Upper lobe of right lung (tissue), 1 donor: ENCODE results near the gene COQ8B. TPM values are rescaled to one million over a fixed set of nuclear protein-coding genes. Genes with fewer than 3 reads are reported as not detected.
A peak's percentile ranks its signal among the peaks of the same experiment; 100 is the strongest.
"Not testable (repeated sequence)": the region's sequence is repeated elsewhere in the genome, so short reads cannot be mapped to it uniquely, and the experiment has no call there.

ENCODE experiments used
- ATAC-seq: fragments of 200-7000 bp; cut with Tn5 transposase; one replicate; pipeline ENCODE4 v1.9.1; 2020; ENCODE audit warnings: mild to moderate bottlenecking, moderate library complexity
- DNase-seq: peaks from one replicate; pipeline ENCODE4 v3.0.0-alpha.2; 2020
- H3K27ac ChIP-seq: fragments of 200-600 bp; one replicate; pipeline ENCODE4 v1.8.0; 2022
- H3K27me3 ChIP-seq: fragments of 200-600 bp; one replicate; pipeline ENCODE4 v1.8.0; 2022; ENCODE audit warnings: mild to moderate bottlenecking
- H3K36me3 ChIP-seq: fragments of 200-600 bp; one replicate; pipeline ENCODE4 v1.8.0; 2022
- H3K4me1 ChIP-seq: fragments of 200-600 bp; one replicate; pipeline ENCODE4 v1.8.0; 2022
- H3K4me3 ChIP-seq: fragments of 200-600 bp; one replicate; pipeline ENCODE4 v1.8.0; 2022; ENCODE audit warnings: mild to moderate bottlenecking
- H3K9me3 ChIP-seq: fragments of 200-600 bp; one replicate; pipeline ENCODE4 v1.8.0; 2022
- intact Hi-C: fragments of 100-400 bp; cut with DNase I; formaldehyde crosslinking; loops from one replicate; pipeline ENCODE4 v1.11.0; 2022
- total RNA-seq: library from RNA; stranded (reverse); fragmentation: NEBNext Ultra II Directional; extraction: Animal tissue kit (Norgen Biotek cat#: 25700); gene quantifications from one replicate; pipeline ENCODE4 v1.2.1, GENCODE V29; 2021
- TF ChIP-seq, protein P1 (sequence below): fragments of 200-600 bp; IDR thresholded peaks from one replicate; pipeline ENCODE4 v1.8.0; 2022; ENCODE audit warnings: antibody characterized with exemption
- donor health status: DM: no; HTN: yes; CAD: no; lungs with severe emphysema.

COQ8B gene
- total RNA-seq, 1 donor from 2014 or later, result 43.6 TPM

DNA sequence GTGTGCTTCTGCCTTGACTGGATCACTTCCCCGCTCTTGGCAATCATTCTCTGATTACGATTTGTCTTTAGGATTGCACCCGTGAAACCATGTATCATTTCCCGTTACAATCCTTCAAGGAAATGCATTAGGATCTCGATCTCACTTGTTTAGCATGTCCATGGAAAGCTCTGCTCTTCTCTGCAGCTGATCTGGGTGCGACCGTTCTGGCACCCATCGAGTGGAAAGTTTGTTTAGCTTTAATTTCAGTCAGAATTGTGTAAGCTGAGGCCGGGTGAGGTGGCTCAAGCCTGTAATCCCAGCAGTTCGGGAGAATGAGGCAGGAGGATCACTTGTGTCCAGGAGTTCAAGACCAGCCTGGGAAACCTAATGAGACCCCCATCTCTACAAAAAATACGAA lies 57.1 kb downstream of the COQ8B start:
- no peaks in the 10 kb centered on the region for H3K36me3 ChIP-seq
- H3K9me3 ChIP-seq, result no peaks in the 10 kb centered on the region
- peaks cover 7% of the 10 kb centered on the region for H3K4me1 ChIP-seq
- TF ChIP-seq, protein P1, sequence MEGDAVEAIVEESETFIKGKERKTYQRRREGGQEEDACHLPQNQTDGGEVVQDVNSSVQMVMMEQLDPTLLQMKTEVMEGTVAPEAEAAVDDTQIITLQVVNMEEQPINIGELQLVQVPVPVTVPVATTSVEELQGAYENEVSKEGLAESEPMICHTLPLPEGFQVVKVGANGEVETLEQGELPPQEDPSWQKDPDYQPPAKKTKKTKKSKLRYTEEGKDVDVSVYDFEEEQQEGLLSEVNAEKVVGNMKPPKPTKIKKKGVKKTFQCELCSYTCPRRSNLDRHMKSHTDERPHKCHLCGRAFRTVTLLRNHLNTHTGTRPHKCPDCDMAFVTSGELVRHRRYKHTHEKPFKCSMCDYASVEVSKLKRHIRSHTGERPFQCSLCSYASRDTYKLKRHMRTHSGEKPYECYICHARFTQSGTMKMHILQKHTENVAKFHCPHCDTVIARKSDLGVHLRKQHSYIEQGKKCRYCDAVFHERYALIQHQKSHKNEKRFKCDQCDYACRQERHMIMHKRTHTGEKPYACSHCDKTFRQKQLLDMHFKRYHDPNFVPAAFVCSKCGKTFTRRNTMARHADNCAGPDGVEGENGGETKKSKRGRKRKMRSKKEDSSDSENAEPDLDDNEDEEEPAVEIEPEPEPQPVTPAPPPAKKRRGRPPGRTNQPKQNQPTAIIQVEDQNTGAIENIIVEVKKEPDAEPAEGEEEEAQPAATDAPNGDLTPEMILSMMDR, result no peak
- ATAC-seq (no peak), DNase-seq (no peak)
- H3K27ac ChIP-seq, result no peak overlapping the region
- H3K27me3 ChIP-seq, result no peaks in the 10 kb centered on the region
- H3K4me3 ChIP-seq, result no peak overlapping the region
- intact Hi-C loops, result no loop called here

DNA sequence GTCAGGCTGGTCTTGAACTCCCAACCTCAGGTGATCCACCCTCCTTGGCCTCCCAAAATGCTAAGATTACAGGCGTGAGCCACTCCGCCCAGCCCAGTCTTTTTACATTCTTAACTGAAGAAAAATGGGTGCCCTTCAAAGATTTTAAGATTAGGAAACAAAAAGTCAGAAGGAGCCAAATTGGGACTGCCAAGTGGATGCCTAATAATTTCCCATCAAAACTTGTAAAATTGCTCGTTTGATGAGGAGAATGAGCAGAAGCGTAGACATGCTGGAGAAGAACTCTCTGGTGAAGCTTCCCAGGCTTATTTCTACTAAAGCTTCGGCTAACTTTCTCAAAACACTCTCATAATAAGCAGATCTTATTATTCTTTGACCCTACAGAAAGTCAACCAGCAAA lies 57.6 kb downstream of the COQ8B start:
- Histone ChIP-seq H3K4me1 (peaks cover 7% of the 10 kb centered on the region), H3K4me3 (no peak overlapping the region), H3K27me3 (no peaks in the 10 kb centered on the region), H3K36me3 (no peaks in the 10 kb centered on the region), H3K27ac (no peak overlapping the region), H3K9me3 (no peaks in the 10 kb centered on the region)
- no peak for DNase-seq
- intact Hi-C loops, result no loop called here
- TF ChIP-seq, protein P1, result no peak
- no peak for ATAC-seq

DNA sequence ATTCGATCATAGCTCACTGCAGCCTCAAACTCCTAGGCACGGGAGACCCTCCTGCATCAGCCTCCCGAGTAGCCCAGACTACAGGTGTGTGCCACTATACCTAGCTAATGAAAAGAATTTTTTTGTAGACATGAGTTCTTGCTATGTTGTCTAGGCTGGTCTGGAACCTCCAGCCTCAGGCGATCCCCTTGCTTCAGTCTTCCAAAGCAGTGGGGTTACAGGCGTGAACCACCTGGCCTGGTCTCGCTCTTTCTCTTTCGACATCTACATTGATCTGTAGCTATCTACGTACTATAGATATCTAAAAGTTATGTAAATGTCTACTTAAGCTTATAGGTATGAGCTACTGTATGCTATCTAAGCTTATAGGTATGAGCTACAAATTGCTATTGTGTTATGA lies 58.7 kb downstream of the COQ8B start:
- no peak for DNase-seq
- intact Hi-C loops, result no loop called here
- Histone ChIP-seq H3K4me3 (no peak overlapping the region), H3K4me1 (no peaks in the 10 kb centered on the region), H3K9me3 (no peaks in the 10 kb centered on the region), H3K27ac (no peak overlapping the region), H3K36me3 (no peaks in the 10 kb centered on the region), H3K27me3 (no peaks in the 10 kb centered on the region)
- TF ChIP-seq, protein P1, result no peak
- ATAC-seq, result no peak

DNA sequence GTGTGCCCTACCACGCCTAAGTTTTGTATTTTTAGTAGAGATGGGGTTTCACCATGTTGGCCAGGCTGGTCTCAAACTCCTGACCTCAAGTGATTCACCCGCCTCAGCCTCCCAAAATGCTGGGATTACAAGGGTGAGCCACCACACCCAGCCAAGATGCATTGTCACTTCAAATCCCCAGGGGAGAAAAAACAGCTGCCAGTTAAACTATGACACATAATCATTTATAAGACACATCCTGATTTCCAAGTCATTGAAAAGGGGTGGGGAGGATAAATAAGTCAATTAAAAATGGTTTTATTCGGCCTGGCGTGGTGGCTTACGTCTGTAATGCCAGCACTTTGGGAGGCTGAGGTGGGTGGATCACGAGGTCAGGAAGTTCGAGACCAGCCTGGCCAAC lies 61.0 kb downstream of the COQ8B start:
- DNase-seq, H3K27ac ChIP-seq, H3K9me3 ChIP-seq, H3K36me3 ChIP-seq, H3K27me3 ChIP-seq, intact Hi-C loops, H3K4me3 ChIP-seq, H3K4me1 ChIP-seq, ATAC-seq: not testable (repeated sequence)

DNA sequence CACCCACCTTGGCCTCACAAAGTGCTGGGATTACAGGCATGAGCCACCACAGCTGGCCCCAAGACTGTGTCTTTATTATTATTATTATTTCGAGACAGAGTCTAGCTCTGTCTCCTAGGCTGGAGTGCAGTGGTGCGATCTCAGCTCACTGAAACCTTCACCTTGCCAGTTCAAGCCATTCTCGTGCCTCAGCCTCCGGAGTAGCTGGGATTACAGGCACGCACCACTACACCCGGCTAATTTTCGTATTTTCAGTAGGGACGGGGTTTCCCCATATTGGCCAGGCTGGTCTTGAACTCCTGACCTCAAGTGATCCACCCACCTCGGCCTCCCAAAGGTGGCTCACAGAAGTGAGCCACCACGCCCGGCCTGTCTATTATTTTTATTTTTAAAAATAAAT lies 64.4 kb downstream of the COQ8B start:
- ATAC-seq, H3K9me3 ChIP-seq, intact Hi-C loops, H3K36me3 ChIP-seq, DNase-seq, H3K4me3 ChIP-seq, H3K27ac ChIP-seq, H3K27me3 ChIP-seq, H3K4me1 ChIP-seq: not testable (repeated sequence)

DNA sequence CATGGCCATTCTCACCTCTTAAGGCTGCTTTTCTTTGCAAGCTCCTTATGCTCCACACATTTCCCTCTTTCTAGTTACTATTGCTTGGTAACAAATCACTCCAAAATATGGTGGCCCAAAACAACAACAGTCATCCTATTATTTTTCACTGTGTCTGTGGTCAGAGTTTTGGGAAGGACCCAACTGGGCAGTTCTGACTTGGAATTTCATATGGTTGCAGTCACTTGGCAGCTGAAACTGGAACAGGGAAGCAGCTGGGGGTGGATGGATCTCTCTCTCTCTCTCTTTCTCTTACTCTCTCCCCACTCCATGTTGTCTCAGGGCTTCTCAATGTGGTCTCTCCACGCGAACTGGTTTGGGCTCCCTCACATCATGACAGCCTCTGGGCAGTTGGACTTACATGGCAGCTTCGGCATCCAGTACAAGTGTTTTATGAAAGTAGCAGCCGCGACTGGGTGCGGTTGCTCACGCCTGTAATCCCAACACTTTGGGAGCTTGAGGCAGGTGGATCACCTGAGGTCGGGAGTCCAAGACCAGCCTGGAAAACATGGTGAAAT lies 65.9 kb downstream of the COQ8B start:
- intact Hi-C loops, result no loop called here
- peak; percentile 42 for ATAC-seq
- H3K27me3 ChIP-seq, result no peaks in the 10 kb centered on the region
- no peak overlapping the region for H3K4me3 ChIP-seq
- H3K4me1 ChIP-seq, result peaks cover 19% of the 10 kb centered on the region
- DNase-seq, result no peak
- TF ChIP-seq, protein P1, result no peak
- no peaks in the 10 kb centered on the region for H3K36me3 ChIP-seq
- H3K27ac ChIP-seq, result peak overlapping the region; percentile 69
- H3K9me3 ChIP-seq, result no peaks in the 10 kb centered on the region

DNA sequence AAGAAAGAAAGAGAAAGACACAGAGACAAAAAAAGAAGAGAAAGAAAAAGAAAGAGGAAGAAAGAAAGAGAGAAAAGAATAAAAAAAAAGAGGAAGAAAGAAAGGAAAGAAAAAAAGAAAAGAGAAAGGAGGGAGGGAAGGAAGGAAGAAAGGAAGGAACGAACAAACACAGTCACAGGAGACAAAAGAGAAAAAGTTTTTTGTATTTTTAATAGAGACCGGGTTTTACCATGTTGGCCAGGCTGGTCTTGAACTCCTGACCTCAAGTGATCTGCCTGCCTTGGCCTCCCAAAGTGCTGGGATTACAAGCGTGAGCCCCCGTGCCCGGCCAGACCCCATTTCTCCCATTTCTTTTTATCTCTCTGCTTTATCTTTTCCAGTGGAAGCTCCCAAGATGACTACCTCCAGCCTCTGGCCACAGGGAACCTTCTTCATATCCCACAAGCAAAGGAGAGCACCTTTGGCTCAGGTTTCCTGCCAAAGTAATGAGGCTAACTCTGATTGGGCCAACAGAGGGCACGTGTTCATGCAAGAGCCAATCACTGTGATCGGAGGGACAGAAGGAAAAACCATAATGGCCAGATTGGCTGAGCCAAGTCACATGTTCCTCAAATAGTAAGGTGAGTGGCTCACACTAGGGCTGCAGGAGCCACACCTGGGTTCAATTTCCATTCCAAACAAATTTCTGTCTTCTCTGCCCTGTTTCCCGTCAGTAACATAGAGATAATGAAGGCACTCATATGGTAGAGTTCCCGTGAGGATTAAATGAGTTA lies 66.6 kb downstream of the COQ8B start:
- H3K27me3 ChIP-seq, H3K4me3 ChIP-seq, ATAC-seq, intact Hi-C loops, DNase-seq, H3K36me3 ChIP-seq, H3K9me3 ChIP-seq: not testable (repeated sequence)
- Histone ChIP-seq H3K27ac (peak overlapping the region; percentile 68), H3K4me1 (peaks cover 22% of the 10 kb centered on the region)
